ENCODE data around the gene SUFU.

GRCh38 chr10:102475451-102476040, 28.2 kb upstream of the SUFU start:
- TF ChIP-seq CTCF (IDR thresholded peaks at IDR 0.05; ENCODE audit: low read depth, low read length, missing input control) (no peak), JUND (IDR thresholded peaks at IDR 0.05) (no peak), TAF1 (conservative IDR thresholded peaks at IDR 0.05) (no peak), EGR1 (IDR thresholded peaks at IDR 0.05; ENCODE audit: low read depth in 2 of 2) (no peak), REST (IDR thresholded peaks at IDR 0.05) (no peak), SP1 (IDR thresholded peaks at IDR 0.05) (no peak), RAD21 (IDR thresholded peaks at IDR 0.05) (no peak), HNF4A (conservative IDR thresholded peaks at IDR 0.05) (no peak), FOXA2 (IDR thresholded peaks at IDR 0.05) (no peak), GABPA (IDR thresholded peaks at IDR 0.05 in 1 of 2, conservative IDR thresholded peaks at IDR 0.05 in 1 of 2) (no peak), RXRA (IDR thresholded peaks at IDR 0.05) (no peak)
- TF ChIP-seq, protein P1, sequence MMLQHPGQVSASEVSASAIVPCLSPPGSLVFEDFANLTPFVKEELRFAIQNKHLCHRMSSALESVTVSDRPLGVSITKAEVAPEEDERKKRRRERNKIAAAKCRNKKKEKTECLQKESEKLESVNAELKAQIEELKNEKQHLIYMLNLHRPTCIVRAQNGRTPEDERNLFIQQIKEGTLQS (IDR thresholded peaks at IDR 0.05), result no peak
